Activated T-cell treated with anti-CD3 and anti-CD28 coated beads, Interleukin-2, amount 50 U/mL, for 72 hours (primary cell): ENCODE data around the gene AP3M1. TPM values are rescaled to one million over a fixed set of nuclear protein-coding genes. Genes with fewer than 3 reads are reported as not detected.

ENCODE experiments used
- ATAC-seq, 2 donors: fragments of 150-1000 bp; cut with Tn5 transposase; replicated peaks in 1 of 2; 2 replicates each; pipeline ENCODE4 v1.10.0; 2021; ENCODE audit warnings: moderate library complexity in 2 of 2, mild to moderate bottlenecking in 1 of 2
- DNase-seq, 2 donors: peaks; one replicate each; pipeline ENCODE4 v3.0.0; 2021 to 2022; ENCODE audit warnings: mixed read lengths in 1 of 2
- H3K27ac Mint-ChIP-seq: one replicate; pipeline ENCODE4 v1.8.0; 2022; ENCODE audit warnings: mild to moderate bottlenecking, moderate library complexity, mixed read lengths
- H3K27me3 Mint-ChIP-seq: one replicate; pipeline ENCODE4 v1.8.0; 2022; ENCODE audit warnings: low read depth, mixed read lengths
- H3K36me3 Mint-ChIP-seq, 2 donors: one replicate each; pipeline ENCODE4 v1.8.0; 2022; ENCODE audit warnings: mixed read lengths in 2 of 2, mild to moderate bottlenecking in 1 of 2; ENCODE audit not compliant: insufficient read depth in 2 of 2
- H3K4me1 Mint-ChIP-seq: one replicate; pipeline ENCODE4 v1.8.0; 2022; ENCODE audit warnings: low read depth, mixed read lengths
- H3K4me3 Mint-ChIP-seq, 2 donors: one replicate each; pipeline ENCODE4 v1.8.0; 2022; ENCODE audit warnings: mild to moderate bottlenecking in 2 of 2, mixed read lengths in 2 of 2, moderate library complexity in 2 of 2
- H3K9me3 Mint-ChIP-seq, 2 donors: one replicate each; pipeline ENCODE4 v1.8.0; 2022; ENCODE audit warnings: mixed read lengths in 2 of 2
- total RNA-seq, 2 donors: library from RNA; stranded (reverse); gene quantifications; one replicate each; pipeline ENCODE4 v1.2.3, GENCODE V29; 2022

The AP3M1 gene
- total RNA-seq, 2 donors from 2014 or later, result 49.2 to 50.4 TPM

- Mint-ChIP-seq H3K27me3 (no peaks in the 10 kb centered on the region), H3K36me3 (peaks cover 0 to 7% of the 10 kb centered on the region in 2 donors), H3K4me1 (no peaks in the 10 kb centered on the region), H3K4me3 (no peak overlapping the region), H3K9me3 (no peaks in the 10 kb centered on the region), H3K27ac (peak overlapping the region; percentile 4)
- no peak for DNase-seq
- ATAC-seq, result no peak
These were observed 51.2 kb downstream of the AP3M1 start for GRCh38 chr10:74099420-74099819.

DNA sequence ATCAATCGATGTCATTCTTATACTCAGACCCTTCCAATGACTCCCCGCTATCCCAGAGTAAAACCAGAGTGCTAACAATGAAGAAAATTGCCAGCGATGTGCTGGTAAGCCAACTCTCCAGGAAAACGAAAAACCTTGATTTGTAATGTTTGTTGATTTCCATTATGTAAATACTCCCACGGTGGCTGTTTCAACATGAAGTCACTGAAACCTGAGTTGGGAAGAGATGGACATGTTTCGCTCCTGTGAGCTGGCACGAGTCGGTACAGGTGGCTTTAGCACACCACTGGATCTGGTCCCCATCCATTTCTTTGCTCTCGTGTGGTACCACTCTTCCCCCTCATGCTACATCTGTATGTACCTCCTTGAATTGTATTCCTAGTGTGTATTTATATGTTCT is 52.9 kb downstream of the AP3M1 start:
- Mint-ChIP-seq H3K36me3 (peaks cover 0 to 6% of the 10 kb centered on the region in 2 donors), H3K4me1 (no peaks in the 10 kb centered on the region), H3K27ac (no peak overlapping the region), H3K4me3 (no peak overlapping the region), H3K9me3 (no peaks in the 10 kb centered on the region), H3K27me3 (no peaks in the 10 kb centered on the region)
- DNase-seq (no peak), ATAC-seq (no peak)

GRCh38 chr10:74096777-74097176 is 53.9 kb downstream of the AP3M1 start:
- H3K9me3 Mint-ChIP-seq, result no peaks in the 10 kb centered on the region
- no peaks in the 10 kb centered on the region for H3K4me1 Mint-ChIP-seq
- H3K27ac Mint-ChIP-seq, result no peak overlapping the region
- H3K27me3 Mint-ChIP-seq, result no peaks in the 10 kb centered on the region
- DNase-seq, result no peak
- H3K4me3 Mint-ChIP-seq, result no peak overlapping the region
- ATAC-seq, result no peak
- peaks cover 0 to 5% of the 10 kb centered on the region in 2 donors for H3K36me3 Mint-ChIP-seq

GRCh38 chr10:74094231-74094630 is 56.4 kb downstream of the AP3M1 start:
- ATAC-seq (no peak), DNase-seq (no peak)
- Mint-ChIP-seq H3K36me3 (peaks cover 0 to 5% of the 10 kb centered on the region in 2 donors), H3K27ac (no peak overlapping the region), H3K27me3 (no peaks in the 10 kb centered on the region), H3K4me3 (no peak overlapping the region), H3K4me1 (no peaks in the 10 kb centered on the region), H3K9me3 (no peaks in the 10 kb centered on the region)

- Mint-ChIP-seq H3K27ac (no peak overlapping the region), H3K36me3 (peaks cover 0 to 5% of the 10 kb centered on the region in 2 donors), H3K27me3 (no peaks in the 10 kb centered on the region), H3K9me3 (no peaks in the 10 kb centered on the region), H3K4me3 (no peak overlapping the region), H3K4me1 (no peaks in the 10 kb centered on the region)
- no peak for ATAC-seq
- no peak for DNase-seq
These were observed 57.0 kb downstream of the AP3M1 start for GRCh38 chr10:74093530-74094164.

DNA sequence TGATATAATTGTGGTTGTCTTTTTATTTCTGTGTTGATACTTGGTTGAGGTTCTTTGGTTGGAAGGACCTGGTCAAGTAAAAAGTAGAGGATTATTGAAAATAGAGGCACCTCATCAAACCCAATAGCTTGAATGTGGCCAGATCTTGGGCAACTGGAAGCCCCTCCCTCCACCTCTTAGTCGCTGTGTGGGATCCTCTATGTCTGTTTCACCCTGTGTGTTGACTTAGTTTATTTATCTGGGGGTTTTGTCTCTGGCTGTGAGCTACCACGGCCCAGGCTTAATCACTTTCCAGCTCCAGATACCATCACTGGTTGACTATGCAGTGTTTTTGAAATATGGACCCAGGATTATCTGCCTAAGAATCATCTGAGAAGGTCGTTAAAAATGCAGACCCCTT is 58.3 kb downstream of the AP3M1 start:
- ATAC-seq (no peak), DNase-seq (no peak)
- Mint-ChIP-seq H3K4me1 (no peaks in the 10 kb centered on the region), H3K4me3 (no peak overlapping the region), H3K27ac (no peak overlapping the region), H3K36me3 (peaks cover 0 to 5% of the 10 kb centered on the region in 2 donors), H3K27me3 (no peaks in the 10 kb centered on the region), H3K9me3 (no peaks in the 10 kb centered on the region)

DNA sequence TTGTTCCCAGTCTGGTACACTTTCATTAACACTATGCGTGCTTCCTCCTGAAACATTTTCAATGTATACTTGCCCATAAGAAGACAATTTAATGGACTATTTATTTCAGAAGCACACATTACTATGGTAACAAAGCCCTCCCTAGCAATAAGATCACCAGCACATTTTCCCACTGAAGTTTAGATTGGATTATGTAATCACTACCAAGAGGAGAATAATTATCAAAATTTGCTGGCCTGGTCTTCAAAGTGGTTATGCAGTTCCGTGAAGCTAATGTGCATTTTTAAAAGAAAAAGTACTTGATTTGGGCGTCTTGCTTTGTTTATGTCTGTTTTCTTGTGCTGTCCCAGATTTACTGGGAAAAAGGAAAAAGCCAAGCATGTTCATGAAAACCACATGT is 61.9 kb downstream of the AP3M1 start:
- peaks cover 0 to 2% of the 10 kb centered on the region in 2 donors for H3K36me3 Mint-ChIP-seq

DNA sequence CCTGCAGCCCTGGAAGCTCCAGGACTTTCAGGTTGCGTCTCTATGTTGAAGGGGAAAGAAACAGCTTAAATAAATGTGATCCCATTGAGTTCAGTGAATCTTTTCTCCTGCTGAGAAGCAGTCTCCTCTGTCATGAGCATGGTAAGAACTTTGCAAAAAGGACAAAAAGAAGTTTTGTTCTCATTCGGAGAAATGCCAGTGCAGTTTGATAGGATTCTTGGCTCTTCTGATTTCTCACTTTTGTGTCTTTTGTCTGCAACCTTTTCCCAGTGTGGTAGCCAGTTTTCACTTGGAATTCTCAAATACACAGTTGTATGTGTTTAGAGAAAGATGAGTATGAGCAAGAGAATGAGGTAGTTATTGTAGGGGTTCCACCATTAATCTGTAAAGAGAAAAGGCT is 64.3 kb downstream of the AP3M1 start:
- no peak for DNase-seq
- Mint-ChIP-seq H3K4me3 (no peak overlapping the region), H3K36me3 (peaks cover 0 to 2% of the 10 kb centered on the region in 2 donors), H3K27ac (no peak overlapping the region), H3K27me3 (no peaks in the 10 kb centered on the region), H3K4me1 (peaks cover 13% of the 10 kb centered on the region), H3K9me3 (no peaks in the 10 kb centered on the region)
- no peak for ATAC-seq

More for the DNA sequence above, 61.9 kb downstream of the AP3M1 start:
- DNase-seq (no peak), ATAC-seq (no peak)
- no peaks in the 10 kb centered on the region for H3K9me3 Mint-ChIP-seq
- peaks cover 12% of the 10 kb centered on the region for H3K4me1 Mint-ChIP-seq
- no peak overlapping the region for H3K27ac Mint-ChIP-seq
- no peak overlapping the region for H3K4me3 Mint-ChIP-seq
- H3K27me3 Mint-ChIP-seq, result no peaks in the 10 kb centered on the region

GRCh38 chr10:74084955-74085354 is 65.7 kb downstream of the AP3M1 start:
- H3K9me3 Mint-ChIP-seq, result no peaks in the 10 kb centered on the region
- DNase-seq, result no peak
- ATAC-seq, result peak; percentile 75 to 90

GRCh38 chr10:74083304-74083703 is 67.3 kb downstream of the AP3M1 start:
- ATAC-seq, result no peak
- Mint-ChIP-seq H3K27ac (no peak overlapping the region), H3K4me3 (no peak overlapping the region), H3K36me3 (peaks cover 0 to 2% of the 10 kb centered on the region in 2 donors), H3K27me3 (no peaks in the 10 kb centered on the region), H3K4me1 (peaks cover 41% of the 10 kb centered on the region), H3K9me3 (no peaks in the 10 kb centered on the region)
- no peak for DNase-seq

More at GRCh38 chr10:74084955-74085354, 65.7 kb downstream of the AP3M1 start:
- H3K27ac Mint-ChIP-seq, result peak overlapping the region; percentile 87
- peaks cover 27% of the 10 kb centered on the region for H3K4me1 Mint-ChIP-seq
- peak overlapping the region in 1 of 2 donors; percentile 61 for H3K4me3 Mint-ChIP-seq
- H3K36me3 Mint-ChIP-seq, result peaks cover 0 to 2% of the 10 kb centered on the region in 2 donors
- no peaks in the 10 kb centered on the region for H3K27me3 Mint-ChIP-seq

DNA sequence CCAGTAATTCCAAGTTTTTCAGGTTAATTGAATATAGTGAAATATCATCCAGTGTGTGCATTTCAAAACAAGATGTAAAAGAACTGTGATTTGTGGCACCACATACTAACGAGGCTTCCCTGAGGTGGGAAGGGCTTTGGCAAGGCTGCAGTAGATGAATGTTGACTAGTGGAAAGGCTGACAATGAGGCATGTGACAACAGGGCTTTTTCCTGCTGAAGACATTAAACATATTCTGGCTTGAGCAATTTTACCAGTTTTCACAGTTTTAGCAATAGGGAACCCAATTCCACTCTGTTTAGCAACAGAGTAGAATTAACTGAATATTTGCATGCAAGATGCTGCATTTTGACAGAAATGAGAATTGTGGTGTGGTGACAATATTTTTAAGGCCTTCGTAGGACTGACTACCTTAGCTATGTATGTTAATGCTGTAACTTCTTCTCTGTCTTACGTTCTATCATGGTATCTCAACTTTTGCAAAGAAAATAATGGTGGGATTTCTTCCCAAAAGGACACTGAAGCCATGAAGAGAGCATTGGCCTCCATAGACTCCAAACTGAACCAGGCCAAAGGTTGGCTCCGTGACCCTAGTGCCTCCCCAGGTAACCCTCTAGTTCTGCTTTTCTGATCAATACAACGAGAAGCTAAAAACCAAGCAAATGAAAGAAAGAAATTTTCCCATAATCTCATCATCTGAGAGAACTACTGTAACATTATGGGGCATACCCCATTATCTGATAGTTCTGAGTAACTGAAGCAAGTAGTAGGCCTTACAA is 68.5 kb downstream of the AP3M1 start:
- no peak for DNase-seq
- Mint-ChIP-seq H3K27me3 (no peaks in the 10 kb centered on the region), H3K4me1 (peaks cover 52% of the 10 kb centered on the region), H3K36me3 (peaks cover 0 to 6% of the 10 kb centered on the region in 2 donors), H3K4me3 (no peak overlapping the region), H3K9me3 (no peaks in the 10 kb centered on the region), H3K27ac (no peak overlapping the region)
- ATAC-seq, result no peak

- ATAC-seq (peak in 1 of 2 donors; percentile 41), DNase-seq (peak; percentile 31)
- Mint-ChIP-seq H3K27ac (no peak overlapping the region), H3K4me1 (peaks cover 52% of the 10 kb centered on the region), H3K9me3 (no peaks in the 10 kb centered on the region), H3K4me3 (no peak overlapping the region), H3K27me3 (no peaks in the 10 kb centered on the region), H3K36me3 (peaks cover 0 to 6% of the 10 kb centered on the region in 2 donors)
These were observed 69.3 kb downstream of the AP3M1 start for GRCh38 chr10:74081192-74081803.

DNA sequence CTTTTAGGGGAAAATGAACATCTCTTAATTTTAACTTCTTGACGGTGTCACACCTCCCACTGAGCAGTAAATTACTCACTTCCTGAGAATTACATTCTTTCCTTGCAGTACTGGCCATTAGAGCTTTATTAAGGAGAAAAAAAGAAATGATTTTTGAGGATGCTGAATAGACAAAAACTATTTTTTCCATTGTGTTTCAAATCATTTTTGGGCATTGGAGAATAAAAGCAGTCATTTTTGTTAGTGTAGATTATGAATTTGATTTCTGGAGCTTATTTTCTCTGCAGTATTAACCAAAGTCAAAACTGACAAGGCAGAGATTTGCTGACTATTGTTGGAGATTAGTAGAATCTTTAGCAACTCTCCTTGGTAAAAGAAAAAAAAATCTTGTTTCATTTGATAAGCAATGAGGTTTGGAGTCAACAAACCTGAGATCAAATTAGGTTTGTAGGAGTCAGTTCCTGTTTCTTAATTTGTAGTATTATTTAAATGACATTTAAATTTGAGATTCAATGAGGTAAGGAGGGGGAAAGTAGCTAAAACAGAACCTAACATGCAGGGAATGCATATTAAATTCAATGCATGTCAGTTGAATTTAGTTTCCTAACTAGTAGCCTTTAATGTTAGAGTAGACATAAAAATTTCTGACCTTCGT is 70.6 kb downstream of the AP3M1 start:
- no peaks in the 10 kb centered on the region for H3K9me3 Mint-ChIP-seq

More for the DNA sequence above, 70.6 kb downstream of the AP3M1 start:
- DNase-seq (no peak), ATAC-seq (no peak)
- Mint-ChIP-seq H3K4me3 (peak overlapping the region; percentile 23 to 61), H3K27me3 (no peaks in the 10 kb centered on the region), H3K27ac (no peak overlapping the region), H3K36me3 (peaks cover 0 to 6% of the 10 kb centered on the region in 2 donors), H3K4me1 (peaks cover 46% of the 10 kb centered on the region)
